GM19035 (cell line): ENCODE data around the gene MYO9B.
"Not testable (repeated sequence)": the region's sequence is repeated elsewhere in the genome, so short reads cannot be mapped to it uniquely, and the experiment has no call there.

Experiments used
- ATAC-seq: cut with Tn5 transposase; IDR thresholded peaks from one replicate; pipeline ENCODE4 v1.9.1; 2021; ENCODE audit not compliant: unreplicated experiment

Gene MYO9B

GRCh38 chr19:17086834-17087233 is 11.3 kb downstream of the MYO9B start:
- no peak for ATAC-seq

DNA sequence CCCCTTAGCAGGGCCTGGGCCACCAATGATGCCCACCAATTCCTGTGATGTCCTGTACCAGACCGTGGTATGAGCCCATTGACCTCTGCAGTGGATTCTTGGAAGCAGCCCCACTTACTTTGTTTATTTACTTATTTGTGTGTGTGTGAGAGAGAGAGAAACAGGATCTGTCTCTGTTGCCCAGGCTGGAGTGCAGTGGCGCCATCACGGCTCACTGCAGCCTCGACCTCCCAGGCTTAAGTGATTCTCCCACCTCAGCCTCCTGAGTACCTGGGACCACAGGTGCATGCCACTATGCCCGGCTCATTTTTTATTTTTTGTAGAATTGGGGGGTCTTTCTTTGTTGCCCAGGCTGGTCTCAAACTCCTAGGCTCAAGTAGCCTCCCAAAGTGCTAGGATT is 13.0 kb downstream of the MYO9B start:
- no peak for ATAC-seq

DNA sequence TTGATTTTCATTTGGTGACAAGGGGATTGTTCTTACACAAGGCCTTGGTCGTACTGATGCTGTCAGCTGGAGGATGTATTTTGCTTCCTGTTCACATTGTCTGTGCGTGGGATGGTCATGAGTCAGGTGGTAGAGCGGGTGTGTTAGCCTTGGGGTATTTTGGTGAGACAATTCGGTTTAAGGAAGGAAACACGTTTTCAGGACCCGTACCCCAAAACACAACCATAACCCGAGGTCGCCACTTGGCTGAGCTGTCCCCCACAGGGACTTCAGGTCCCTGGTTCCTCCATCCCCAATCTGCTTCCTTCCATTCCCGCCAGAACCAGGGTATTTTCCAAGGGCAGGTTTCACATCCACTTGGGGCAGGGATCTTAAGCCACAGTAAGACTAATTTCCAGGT is 15.0 kb downstream of the MYO9B start:
- ATAC-seq: no peak

GRCh38 chr19:17091758-17092333 is 16.3 kb downstream of the MYO9B start:
- no peak for ATAC-seq

DNA sequence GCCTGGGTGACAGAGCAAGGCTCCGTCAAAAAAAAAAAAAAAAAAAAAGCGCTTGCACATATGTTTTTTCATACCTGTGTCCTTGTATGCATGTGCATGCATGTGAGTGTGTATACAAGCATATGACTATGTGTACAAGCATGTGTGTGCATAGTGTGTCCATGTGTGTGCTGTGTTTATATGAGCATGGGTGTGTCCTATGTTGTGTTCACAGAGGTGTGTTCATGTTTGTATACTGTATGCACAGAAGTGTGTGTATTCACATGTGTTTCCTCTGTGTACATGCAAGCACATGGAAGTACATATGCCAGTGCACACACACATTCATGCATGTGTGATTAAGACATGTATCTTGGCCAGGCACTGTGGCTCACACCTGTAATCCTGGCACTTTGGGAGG is 17.1 kb downstream of the MYO9B start:
- no peak for ATAC-seq

DNA sequence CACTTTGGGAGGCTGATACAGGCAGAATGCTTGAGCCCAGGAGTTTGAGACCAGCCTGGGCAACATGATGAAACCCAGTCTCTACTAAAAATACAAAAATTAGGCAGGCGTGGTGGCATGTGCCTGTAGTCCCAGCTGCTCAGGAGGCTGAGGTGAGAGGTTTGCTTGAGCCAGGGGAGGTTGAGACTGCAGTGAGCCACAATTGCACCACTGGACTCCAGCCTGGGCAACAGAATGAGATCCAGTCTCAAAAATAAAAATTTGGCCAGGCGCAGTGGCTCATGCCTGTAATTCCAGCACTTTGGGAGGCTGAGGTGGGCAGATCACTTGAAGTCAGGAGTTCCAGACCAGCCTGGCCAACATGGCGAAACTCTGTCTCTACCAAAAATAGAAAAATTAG is 19.1 kb downstream of the MYO9B start:
- ATAC-seq: not testable (repeated sequence)

GRCh38 chr19:17095141-17095919 is 19.8 kb downstream of the MYO9B start:
- ATAC-seq: no peak

DNA sequence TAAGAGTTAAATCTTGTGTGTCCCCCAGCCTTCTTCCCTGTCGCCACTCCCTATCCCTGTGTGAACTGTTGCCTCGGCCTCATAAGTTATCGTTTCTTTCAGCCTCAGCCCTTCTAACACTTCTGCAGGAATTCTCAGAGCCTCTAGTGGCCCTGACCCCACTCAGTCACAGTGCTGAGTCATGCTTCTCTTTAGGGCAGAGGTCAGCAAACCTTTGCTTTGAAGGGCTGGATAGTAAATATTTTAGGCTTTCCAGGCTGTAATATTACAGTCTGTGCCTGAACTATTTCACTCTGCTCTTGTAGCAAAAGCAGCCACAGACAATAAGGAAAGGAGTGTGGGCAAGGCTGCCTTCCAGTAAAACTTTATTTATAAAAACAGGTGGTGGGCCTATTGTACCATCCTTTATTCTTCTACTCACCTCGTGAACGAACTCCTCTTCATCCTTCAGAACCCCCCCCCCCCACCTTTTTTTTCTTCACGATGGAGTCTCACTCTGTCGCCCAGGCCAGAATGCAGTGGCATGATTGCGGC is 22.1 kb downstream of the MYO9B start:
- ATAC-seq: no peak

DNA sequence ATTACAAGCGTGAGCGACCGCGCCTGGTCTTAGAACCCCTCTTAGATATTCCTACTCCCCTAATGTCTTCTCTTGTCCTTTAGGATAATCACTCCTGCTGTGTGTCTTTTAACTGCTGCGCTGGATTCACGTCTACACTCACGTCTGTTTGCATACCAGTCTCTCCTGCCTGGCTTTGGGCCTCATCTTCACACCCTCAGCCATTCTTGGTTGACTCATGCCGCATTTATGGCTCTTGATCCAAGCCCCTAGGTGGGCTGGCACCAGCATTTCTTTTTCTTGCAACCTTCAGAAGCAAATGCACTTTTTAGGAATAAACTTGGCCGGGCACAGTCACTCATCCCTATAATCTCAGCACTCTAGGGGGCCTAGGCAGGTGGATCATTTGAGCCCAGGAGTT is 22.7 kb downstream of the MYO9B start:
- no peak for ATAC-seq

- ATAC-seq: no peak
Measured at GRCh38 chr19:17101686-17102628, 26.4 kb downstream of the MYO9B start.

- no peak for ATAC-seq
Measured at GRCh38 chr19:17103177-17103576, 27.6 kb downstream of the MYO9B start.

DNA sequence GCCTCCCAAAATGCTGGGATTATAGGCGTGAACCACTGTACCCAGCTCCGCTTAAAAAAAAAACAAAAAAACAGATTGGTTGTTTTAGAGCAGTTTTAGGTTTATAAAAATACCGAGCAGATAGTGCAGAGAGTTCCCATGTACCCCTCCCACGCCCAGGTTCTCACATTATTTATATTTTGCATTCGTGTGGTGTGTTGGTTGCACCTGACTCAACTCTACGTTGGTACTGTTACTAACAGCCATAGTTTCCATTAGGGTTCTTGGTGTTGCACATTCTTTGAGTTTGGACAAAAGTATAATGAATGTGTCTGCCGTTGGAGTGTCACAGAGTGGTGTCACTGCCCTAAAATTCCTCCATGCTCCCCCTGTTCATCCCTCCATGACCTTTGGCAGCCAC is 29.1 kb downstream of the MYO9B start:
- no peak for ATAC-seq

DNA sequence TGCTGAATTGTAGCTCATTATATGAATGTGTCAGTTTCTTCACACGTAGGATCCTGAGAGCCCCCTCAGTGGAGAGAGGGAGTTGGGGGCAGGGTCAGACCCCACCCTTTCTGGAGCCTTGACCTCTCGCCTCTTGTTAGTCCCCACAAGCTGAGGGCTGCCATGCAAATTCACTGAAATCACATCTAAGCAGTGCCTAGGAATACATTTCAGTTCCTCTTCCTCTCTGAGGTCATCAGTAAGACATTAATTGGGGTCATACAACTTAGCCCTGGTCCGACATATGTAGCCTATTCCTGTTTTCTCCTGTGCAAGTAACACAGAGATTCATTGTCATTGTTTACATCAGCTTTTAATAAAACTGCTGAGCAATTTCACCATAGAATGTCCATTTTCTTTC is 30.0 kb downstream of the MYO9B start:
- no peak for ATAC-seq

- ATAC-seq: not testable (repeated sequence)
Measured at GRCh38 chr19:17106964-17107363, 31.4 kb downstream of the MYO9B start.

- ATAC-seq: no peak
Measured at GRCh38 chr19:17107546-17108452, 32.2 kb downstream of the MYO9B start.

DNA sequence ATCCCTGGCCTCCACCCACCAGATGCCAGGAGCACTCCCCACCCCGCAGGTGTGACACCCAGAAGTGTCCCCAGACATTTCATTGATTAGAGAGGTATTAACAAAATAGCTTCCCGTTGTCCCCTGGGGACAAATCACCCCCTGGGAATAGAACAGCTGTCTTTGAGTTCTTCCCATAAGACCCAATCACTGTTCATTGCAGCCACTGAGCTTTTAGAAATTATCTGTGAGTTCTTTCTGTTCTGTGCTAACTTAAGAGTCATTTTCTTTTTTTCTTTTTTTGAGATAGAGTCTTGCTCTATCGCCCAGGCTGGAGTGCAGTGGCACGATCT is 32.8 kb downstream of the MYO9B start:
- ATAC-seq: no peak

- no peak for ATAC-seq
Measured at GRCh38 chr19:17109300-17109699, 33.7 kb downstream of the MYO9B start.

GRCh38 chr19:17109962-17110598 is 34.5 kb downstream of the MYO9B start:
- peak; percentile 56 for ATAC-seq

- no peak for ATAC-seq
Measured at GRCh38 chr19:17110599-17110966, 35.0 kb downstream of the MYO9B start.

GRCh38 chr19:17111766-17112165 is 36.2 kb downstream of the MYO9B start:
- no peak for ATAC-seq
